ENCODE data around the gene CDCA4.

The CDCA4 gene

DNA sequence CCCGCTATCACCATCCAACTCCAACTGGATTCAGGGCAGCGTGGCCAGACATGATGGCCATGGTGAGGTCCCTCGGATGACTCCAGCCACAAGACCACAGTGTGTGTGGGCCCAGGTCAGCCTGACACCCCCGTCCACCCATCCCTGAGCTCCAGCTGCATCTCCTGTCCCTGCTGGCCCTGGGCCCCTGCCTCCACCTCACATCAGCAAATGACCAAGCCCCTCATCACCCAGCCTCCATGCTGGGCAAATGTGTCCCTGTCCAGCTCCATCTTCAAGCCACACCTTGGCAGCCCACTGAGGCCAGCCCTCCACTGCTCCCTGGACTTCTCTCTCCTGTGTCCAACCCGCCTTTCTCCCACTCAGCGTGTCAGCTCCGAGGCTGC is 41.2 kb upstream of the CDCA4 start:
- no CpG with 5 or more reads among the region's 7 CpGs for WGBS (ENCODE audit: extremely low coverage, insufficient coverage, insufficient read length)
- no peaks in the 10 kb centered on the region for H3K27me3 ChIP-seq (ENCODE audit: insufficient read depth, low read length)
- H2BK12ac ChIP-seq (ENCODE audit: low read length), result no peak overlapping the region
- H3K4me2 ChIP-seq (ENCODE audit: low read length), result no peak overlapping the region
- H3K79me2 ChIP-seq (ENCODE audit: control insufficient read depth, insufficient read depth, low read length, poor library complexity), result peaks cover 1% of the 10 kb centered on the region
- H3K23ac ChIP-seq (ENCODE audit: low read length), result no peak overlapping the region
- H2AFZ ChIP-seq (ENCODE audit: insufficient read depth, low read length, poor library complexity), result no peak overlapping the region
- no peak overlapping the region for H3K27ac ChIP-seq (ENCODE audit: low read depth, low read length)
- no peak overlapping the region for H4K91ac ChIP-seq (ENCODE audit: low read depth, low read length)
- no peak overlapping the region for H4K12ac ChIP-seq (ENCODE audit: low read depth, low read length)
- no peak overlapping the region for H3K14ac ChIP-seq (ENCODE audit: low read length)
- no peak overlapping the region for H3K18ac ChIP-seq (ENCODE audit: low read length)
- H3K4me3 ChIP-seq (ENCODE audit: low read depth, low read length), result no peak overlapping the region
- H2BK5ac ChIP-seq (ENCODE audit: low read depth, low read length, poor library complexity), result no peak overlapping the region
- H4K8ac ChIP-seq (ENCODE audit: low read depth, low read length), result no peak overlapping the region
- H2AK5ac ChIP-seq (ENCODE audit: low read length), result no peak overlapping the region
- no peak for DNase-seq
- H3K4ac ChIP-seq (ENCODE audit: low read depth, low read length), result no peak overlapping the region
- H3K9ac ChIP-seq (ENCODE audit: low read length), result no peak overlapping the region
- peaks cover 3% of the 10 kb centered on the region for H3K9me3 ChIP-seq (ENCODE audit: insufficient read depth, low read depth, low read length)
- no peak overlapping the region for H2BK120ac ChIP-seq (ENCODE audit: insufficient read depth, low read length, poor library complexity)
- H3K79me1 ChIP-seq (ENCODE audit: low read length), result no peaks in the 10 kb centered on the region
- no peaks in the 10 kb centered on the region for H3K36me3 ChIP-seq (ENCODE audit: control insufficient read depth in 1 of 2, insufficient read depth in 2 of 2, low read length in 2 of 2)
- H3K4me1 ChIP-seq (ENCODE audit: control insufficient read depth in 1 of 2, insufficient read depth in 2 of 2, low read length in 2 of 2), result peaks cover 0 to under 1% of the 10 kb centered on the region in 2 experiments

DNA sequence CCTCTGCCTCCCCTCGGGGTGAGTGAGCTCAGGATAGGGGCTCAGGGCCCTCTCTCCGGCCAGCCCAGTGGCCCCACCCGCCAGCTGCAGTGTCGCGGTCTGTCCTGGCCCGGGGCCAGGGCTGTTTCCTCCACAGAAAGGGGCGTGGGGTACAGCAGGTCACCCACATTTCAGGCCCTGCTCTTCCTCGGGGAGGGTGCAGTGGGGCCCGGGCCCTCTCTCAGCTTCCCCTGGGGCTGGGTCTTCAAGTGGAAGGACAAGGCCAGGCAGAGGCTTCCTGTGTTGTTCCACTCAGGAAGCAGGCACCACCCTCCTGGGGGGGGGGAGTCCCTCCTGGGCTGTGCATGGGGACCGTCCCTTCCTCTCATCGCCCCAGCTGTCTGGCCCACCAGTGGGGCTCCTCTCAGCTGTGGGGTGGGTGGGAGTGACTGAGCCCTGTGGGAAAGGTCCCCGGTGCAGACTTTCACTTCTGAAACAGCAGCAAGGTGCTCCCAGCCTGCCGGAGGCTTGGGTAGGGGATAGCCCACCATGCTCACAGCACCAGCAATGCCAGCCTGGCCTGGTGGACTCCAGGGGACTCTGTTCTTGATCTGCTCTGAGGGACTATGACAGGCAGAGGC is 40.7 kb upstream of the CDCA4 start:
- Histone ChIP-seq H3K14ac (ENCODE audit: low read length) (no peak overlapping the region), H3K18ac (ENCODE audit: low read length) (no peak overlapping the region), H2BK12ac (ENCODE audit: low read length) (no peak overlapping the region), H3K79me1 (ENCODE audit: low read length) (no peaks in the 10 kb centered on the region), H3K23ac (ENCODE audit: low read length) (no peak overlapping the region), H3K4ac (ENCODE audit: low read depth, low read length) (no peak overlapping the region), H4K8ac (ENCODE audit: low read depth, low read length) (no peak overlapping the region), H3K4me2 (ENCODE audit: low read length) (no peak overlapping the region), H3K27me3 (ENCODE audit: insufficient read depth, low read length) (peaks cover 1% of the 10 kb centered on the region), H3K36me3 (ENCODE audit: control insufficient read depth in 1 of 2, insufficient read depth in 2 of 2, low read length in 2 of 2) (no peaks in the 10 kb centered on the region), H3K4me3 (ENCODE audit: low read depth, low read length) (no peak overlapping the region), H3K9ac (ENCODE audit: low read length) (no peak overlapping the region), H3K4me1 (ENCODE audit: control insufficient read depth in 1 of 2, insufficient read depth in 2 of 2, low read length in 2 of 2) (no peaks in the 10 kb centered on the region), H4K12ac (ENCODE audit: low read depth, low read length) (no peak overlapping the region), H4K91ac (ENCODE audit: low read depth, low read length) (no peak overlapping the region), H2AK5ac (ENCODE audit: low read length) (no peak overlapping the region), H2BK5ac (ENCODE audit: low read depth, low read length, poor library complexity) (no peak overlapping the region), H2AFZ (ENCODE audit: insufficient read depth, low read length, poor library complexity) (no peak overlapping the region), H3K79me2 (ENCODE audit: control insufficient read depth, insufficient read depth, low read length, poor library complexity) (peaks cover 1% of the 10 kb centered on the region), H3K27ac (ENCODE audit: low read depth, low read length) (no peak overlapping the region), H3K9me3 (ENCODE audit: insufficient read depth, low read depth, low read length) (peaks cover 3% of the 10 kb centered on the region), H2BK120ac (ENCODE audit: insufficient read depth, low read length, poor library complexity) (no peak overlapping the region)
- no CpG with 5 or more reads among the region's 13 CpGs for WGBS (ENCODE audit: extremely low coverage, insufficient coverage, insufficient read length)
- DNase-seq, result no peak

DNA sequence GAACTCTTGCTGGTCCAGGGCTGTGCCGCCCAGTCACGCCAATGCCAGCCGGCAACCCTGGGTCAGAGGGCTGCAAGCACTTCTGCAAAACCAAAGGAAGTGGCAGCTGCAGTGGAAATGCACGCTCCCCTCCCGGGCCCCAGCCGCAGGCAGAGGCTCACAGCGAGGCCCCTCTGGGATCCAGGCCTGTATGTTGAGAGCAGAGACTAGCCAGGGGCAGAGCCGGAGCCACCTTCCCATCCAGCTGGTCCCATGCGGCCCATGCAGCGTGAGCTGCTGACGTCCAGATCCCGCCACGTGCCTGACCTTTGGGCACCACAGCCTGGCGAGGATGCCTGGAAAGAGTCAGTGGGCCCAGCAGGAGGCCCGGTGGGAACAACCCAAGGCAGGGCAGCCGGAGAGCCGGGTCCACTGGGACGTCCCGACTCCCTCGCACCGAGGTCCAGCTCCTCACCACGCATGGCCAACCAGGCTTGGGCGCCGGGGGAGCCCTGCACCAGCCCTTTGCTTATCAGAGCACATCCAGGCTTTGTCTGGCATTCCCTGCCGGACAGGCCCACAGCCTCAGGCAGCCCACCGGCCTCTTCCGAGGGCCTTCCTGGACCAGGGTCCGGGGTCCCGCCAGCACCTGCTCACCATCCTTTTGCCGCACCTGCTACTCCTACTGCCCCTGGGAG is 40.0 kb upstream of the CDCA4 start:
- no peak overlapping the region for H2BK12ac ChIP-seq (ENCODE audit: low read length)
- H3K4me1 ChIP-seq (ENCODE audit: control insufficient read depth in 1 of 2, insufficient read depth in 2 of 2, low read length in 2 of 2), result no peaks in the 10 kb centered on the region
- H2AFZ ChIP-seq (ENCODE audit: insufficient read depth, low read length, poor library complexity), result no peak overlapping the region
- no peak overlapping the region for H3K23ac ChIP-seq (ENCODE audit: low read length)
- no peak overlapping the region for H3K9ac ChIP-seq (ENCODE audit: low read length)
- H4K8ac ChIP-seq (ENCODE audit: low read depth, low read length), result no peak overlapping the region
- H4K91ac ChIP-seq (ENCODE audit: low read depth, low read length), result no peak overlapping the region
- H3K79me2 ChIP-seq (ENCODE audit: control insufficient read depth, insufficient read depth, low read length, poor library complexity), result peaks cover 1% of the 10 kb centered on the region
- no peak overlapping the region for H2BK120ac ChIP-seq (ENCODE audit: insufficient read depth, low read length, poor library complexity)
- H4K12ac ChIP-seq (ENCODE audit: low read depth, low read length), result no peak overlapping the region
- peaks cover 7% of the 10 kb centered on the region for H3K27me3 ChIP-seq (ENCODE audit: insufficient read depth, low read length)
- H3K4me3 ChIP-seq (ENCODE audit: low read depth, low read length), result no peak overlapping the region
- no peak overlapping the region for H3K18ac ChIP-seq (ENCODE audit: low read length)
- no peak overlapping the region for H3K14ac ChIP-seq (ENCODE audit: low read length)
- H3K4me2 ChIP-seq (ENCODE audit: low read length), result no peak overlapping the region
- no peak overlapping the region for H2BK5ac ChIP-seq (ENCODE audit: low read depth, low read length, poor library complexity)
- no peak for DNase-seq
- no peaks in the 10 kb centered on the region for H3K79me1 ChIP-seq (ENCODE audit: low read length)
- no peak overlapping the region for H2AK5ac ChIP-seq (ENCODE audit: low read length)
- H3K36me3 ChIP-seq (ENCODE audit: control insufficient read depth in 1 of 2, insufficient read depth in 2 of 2, low read length in 2 of 2), result no peaks in the 10 kb centered on the region
- no CpG with 5 or more reads among the region's 30 CpGs for WGBS (ENCODE audit: extremely low coverage, insufficient coverage, insufficient read length)
- H3K4ac ChIP-seq (ENCODE audit: low read depth, low read length), result no peak overlapping the region
- H3K9me3 ChIP-seq (ENCODE audit: insufficient read depth, low read depth, low read length), result peaks cover 3% of the 10 kb centered on the region
- no peak overlapping the region for H3K27ac ChIP-seq (ENCODE audit: low read depth, low read length)

DNA sequence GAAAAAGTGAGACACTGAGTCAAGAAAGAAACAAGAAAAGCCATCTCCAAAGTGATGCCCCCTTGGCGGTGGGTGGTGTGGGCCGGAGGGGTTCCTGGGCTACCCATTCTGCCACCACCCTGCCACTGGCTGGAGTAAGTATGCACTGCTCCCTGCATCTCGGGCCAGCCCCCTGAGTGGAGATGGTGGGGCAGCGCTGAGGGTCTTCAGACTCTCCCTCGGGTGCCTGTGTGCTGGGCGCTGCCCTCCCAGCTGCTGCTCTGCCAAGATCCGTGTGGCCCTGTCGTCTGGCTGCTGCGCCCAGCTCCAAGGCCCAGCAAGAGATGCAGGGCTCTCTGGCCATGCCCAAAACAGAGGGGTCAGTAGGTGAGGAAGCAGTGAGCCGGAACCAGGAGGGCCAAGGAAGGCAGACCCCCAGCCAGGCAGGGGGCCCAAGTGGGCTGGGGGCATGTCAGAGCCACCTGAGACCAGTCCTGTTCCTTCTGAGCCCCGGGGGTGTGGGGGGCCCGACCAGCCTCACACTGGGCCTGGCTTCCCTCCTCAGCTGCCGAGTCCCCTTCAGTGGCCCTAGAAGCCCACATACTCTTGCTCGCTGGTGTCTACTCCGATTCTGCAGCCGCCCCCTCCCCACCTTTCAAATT is 39.2 kb upstream of the CDCA4 start:
- H3K79me2 ChIP-seq (ENCODE audit: control insufficient read depth, insufficient read depth, low read length, poor library complexity), result peaks cover 1% of the 10 kb centered on the region
- no peak overlapping the region for H4K12ac ChIP-seq (ENCODE audit: low read depth, low read length)
- H4K91ac ChIP-seq (ENCODE audit: low read depth, low read length), result no peak overlapping the region
- H3K4me1 ChIP-seq (ENCODE audit: control insufficient read depth in 1 of 2, insufficient read depth in 2 of 2, low read length in 2 of 2), result no peaks in the 10 kb centered on the region
- H2BK5ac ChIP-seq (ENCODE audit: low read depth, low read length, poor library complexity), result no peak overlapping the region
- H3K4me3 ChIP-seq (ENCODE audit: low read depth, low read length), result no peak overlapping the region
- H3K4me2 ChIP-seq (ENCODE audit: low read length), result no peak overlapping the region
- H2AFZ ChIP-seq (ENCODE audit: insufficient read depth, low read length, poor library complexity), result no peak overlapping the region
- no peak overlapping the region for H3K27ac ChIP-seq (ENCODE audit: low read depth, low read length)
- H3K23ac ChIP-seq (ENCODE audit: low read length), result no peak overlapping the region
- H4K8ac ChIP-seq (ENCODE audit: low read depth, low read length), result no peak overlapping the region
- no CpG with 5 or more reads among the region's 16 CpGs for WGBS (ENCODE audit: extremely low coverage, insufficient coverage, insufficient read length)
- H3K9ac ChIP-seq (ENCODE audit: low read length), result no peak overlapping the region
- no peaks in the 10 kb centered on the region for H3K79me1 ChIP-seq (ENCODE audit: low read length)
- H3K4ac ChIP-seq (ENCODE audit: low read depth, low read length), result no peak overlapping the region
- H2AK5ac ChIP-seq (ENCODE audit: low read length), result no peak overlapping the region
- no peak overlapping the region for H2BK12ac ChIP-seq (ENCODE audit: low read length)
- no peak overlapping the region for H2BK120ac ChIP-seq (ENCODE audit: insufficient read depth, low read length, poor library complexity)
- no peaks in the 10 kb centered on the region for H3K36me3 ChIP-seq (ENCODE audit: control insufficient read depth in 1 of 2, insufficient read depth in 2 of 2, low read length in 2 of 2)
- H3K27me3 ChIP-seq (ENCODE audit: insufficient read depth, low read length), result peaks cover 11% of the 10 kb centered on the region
- H3K9me3 ChIP-seq (ENCODE audit: insufficient read depth, low read depth, low read length), result peaks cover 3% of the 10 kb centered on the region
- no peak for DNase-seq
- H3K14ac ChIP-seq (ENCODE audit: low read length), result no peak overlapping the region
- H3K18ac ChIP-seq (ENCODE audit: low read length), result no peak overlapping the region

Data from trophoblast cell (in vitro differentiated cells and primary cell).